Measurements from ENCODE around the gene SETX.

SETX gene

DNA sequence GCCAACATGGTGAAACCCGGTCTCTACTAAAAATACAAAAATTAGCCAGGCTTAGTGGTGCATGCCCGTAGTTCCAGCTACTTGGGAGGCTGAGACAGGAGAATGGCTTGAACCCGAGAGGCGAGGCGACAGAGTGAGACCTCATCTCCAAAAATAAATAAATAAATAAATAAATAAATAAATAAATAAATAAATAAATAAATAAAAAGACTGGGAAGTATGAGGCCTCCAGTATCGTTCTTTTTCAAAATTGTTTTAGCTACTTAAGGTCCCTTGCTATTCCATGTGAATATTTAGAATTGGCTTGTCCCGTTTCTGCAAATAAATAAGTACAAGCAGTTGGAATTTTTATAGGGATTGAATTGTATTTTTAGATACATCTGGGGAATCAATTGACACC is 3.0 kb upstream of the SETX start (continued):
- no peak for TF ChIP-seq ZC3H10 (CRISPR knock-in tag; IDR thresholded peaks at IDR 0.05)
- TF ChIP-seq ZNF565 (CRISPR knock-in tag; conservative IDR thresholded peaks at IDR 0.05; ENCODE audit: low read depth), result no peak
- no peak for TF ChIP-seq SNAI2 (CRISPR knock-in tag; IDR thresholded peaks at IDR 0.05)
- no peak for TF ChIP-seq ESRRG (CRISPR knock-in tag; IDR thresholded peaks at IDR 0.05)
- no peak for TF ChIP-seq CSDC2 (CRISPR knock-in tag; IDR thresholded peaks at IDR 0.05)
- TF ChIP-seq BACH2 (CRISPR knock-in tag; IDR thresholded peaks at IDR 0.05; ENCODE audit: borderline replicate concordance), result no peak
- TF ChIP-seq ARNTL (CRISPR knock-in tag; IDR thresholded peaks at IDR 0.05; ENCODE audit: borderline replicate concordance, low read depth), result no peak

DNA sequence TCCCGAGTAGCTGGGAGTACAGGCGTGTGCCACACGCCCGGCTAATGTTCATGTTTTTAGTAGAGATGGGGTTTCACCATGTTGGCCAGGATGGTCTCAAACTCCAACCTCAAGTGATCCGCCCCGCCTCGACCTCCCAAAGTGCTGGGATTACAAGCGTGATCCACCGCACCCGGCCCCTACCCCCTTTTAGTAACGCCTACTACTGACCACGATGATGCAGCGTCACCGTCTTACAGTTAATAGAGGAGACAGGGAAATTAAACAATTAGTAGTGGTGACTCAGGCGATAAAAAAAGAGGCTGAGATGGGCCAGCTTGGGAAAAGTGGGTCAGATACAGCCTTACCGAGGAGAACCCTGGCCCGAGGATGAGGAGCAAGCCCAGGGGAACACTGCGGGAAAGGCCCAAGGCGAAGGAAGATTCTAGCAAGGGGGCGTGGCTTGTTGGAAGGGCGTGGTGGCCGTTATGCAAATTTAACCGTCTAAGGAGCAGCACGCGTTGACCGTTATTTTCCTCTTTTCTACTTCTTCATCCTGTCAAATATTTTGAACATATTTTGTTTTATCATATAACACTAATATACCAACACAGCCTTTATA is 1.6 kb upstream of the SETX start:
- TF ChIP-seq ISL1 (CRISPR knock-in tag; IDR thresholded peaks at IDR 0.05) (no peak), RARB (CRISPR knock-in tag; IDR thresholded peaks at IDR 0.05) (no peak), ARNTL (CRISPR knock-in tag; IDR thresholded peaks at IDR 0.05; ENCODE audit: borderline replicate concordance, low read depth) (no peak), ZNF565 (CRISPR knock-in tag; conservative IDR thresholded peaks at IDR 0.05; ENCODE audit: low read depth) (no peak), GLIS3 (CRISPR knock-in tag; IDR thresholded peaks at IDR 0.05) (no peak), CSDC2 (CRISPR knock-in tag; IDR thresholded peaks at IDR 0.05) (no peak), OSR1 (CRISPR knock-in tag; IDR thresholded peaks at IDR 0.05) (no peak), ESRRG (CRISPR knock-in tag; IDR thresholded peaks at IDR 0.05) (no peak)
- TF ChIP-seq, protein P1, sequence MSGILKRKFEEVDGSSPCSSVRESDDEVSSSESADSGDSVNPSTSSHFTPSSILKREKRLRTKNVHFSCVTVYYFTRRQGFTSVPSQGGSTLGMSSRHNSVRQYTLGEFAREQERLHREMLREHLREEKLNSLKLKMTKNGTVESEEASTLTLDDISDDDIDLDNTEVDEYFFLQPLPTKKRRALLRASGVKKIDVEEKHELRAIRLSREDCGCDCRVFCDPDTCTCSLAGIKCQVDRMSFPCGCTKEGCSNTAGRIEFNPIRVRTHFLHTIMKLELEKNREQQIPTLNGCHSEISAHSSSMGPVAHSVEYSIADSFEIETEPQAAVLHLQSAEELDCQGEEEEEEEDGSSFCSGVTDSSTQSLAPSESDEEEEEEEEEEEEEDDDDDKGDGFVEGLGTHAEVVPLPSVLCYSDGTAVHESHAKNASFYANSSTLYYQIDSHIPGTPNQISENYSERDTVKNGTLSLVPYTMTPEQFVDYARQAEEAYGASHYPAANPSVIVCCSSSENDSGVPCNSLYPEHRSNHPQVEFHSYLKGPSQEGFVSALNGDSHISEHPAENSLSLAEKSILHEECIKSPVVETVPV (CRISPR knock-in tag; IDR thresholded peaks at IDR 0.05), result no peak
- ATAC-seq, result no peak

DNA sequence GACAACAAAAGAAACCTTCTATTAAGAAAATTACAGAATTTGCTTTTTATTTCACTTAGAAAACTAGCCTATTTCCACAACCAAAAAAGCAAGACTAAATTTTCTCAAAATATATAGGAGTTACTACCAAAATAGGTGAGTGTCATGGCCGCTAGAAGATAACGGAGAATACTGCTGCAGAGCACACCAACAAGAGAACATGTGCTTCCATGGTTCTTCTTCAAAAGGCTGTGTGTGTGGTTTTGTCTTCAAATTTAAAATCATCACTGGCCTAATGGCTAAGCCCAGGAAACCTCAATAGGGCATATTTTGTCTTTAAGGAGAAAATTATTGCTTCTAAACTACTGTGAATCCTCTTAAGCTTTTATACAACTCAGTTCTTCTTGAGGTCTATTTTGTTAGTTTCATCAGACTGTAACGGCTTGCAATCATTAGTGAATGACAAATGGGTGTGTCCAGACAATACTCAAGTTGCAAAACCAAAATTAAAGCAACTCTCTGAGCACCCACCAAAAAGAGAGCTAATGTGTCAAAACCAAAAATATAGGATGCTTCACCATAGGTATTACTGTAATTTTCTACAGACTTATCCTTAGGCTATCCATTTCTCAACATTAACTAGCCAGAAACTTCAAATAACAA is 3.3 kb downstream of the SETX start:
- TF ChIP-seq, protein P1 (CRISPR knock-in tag; IDR thresholded peaks at IDR 0.05), result no peak
- no peak for TF ChIP-seq PPARA (CRISPR knock-in tag; IDR thresholded peaks at IDR 0.05; ENCODE audit: borderline replicate concordance)
- TF ChIP-seq SNAI2 (CRISPR knock-in tag; IDR thresholded peaks at IDR 0.05), result no peak
- TF ChIP-seq CSDC2 (CRISPR knock-in tag; IDR thresholded peaks at IDR 0.05), result no peak
- TF ChIP-seq, protein P2, sequence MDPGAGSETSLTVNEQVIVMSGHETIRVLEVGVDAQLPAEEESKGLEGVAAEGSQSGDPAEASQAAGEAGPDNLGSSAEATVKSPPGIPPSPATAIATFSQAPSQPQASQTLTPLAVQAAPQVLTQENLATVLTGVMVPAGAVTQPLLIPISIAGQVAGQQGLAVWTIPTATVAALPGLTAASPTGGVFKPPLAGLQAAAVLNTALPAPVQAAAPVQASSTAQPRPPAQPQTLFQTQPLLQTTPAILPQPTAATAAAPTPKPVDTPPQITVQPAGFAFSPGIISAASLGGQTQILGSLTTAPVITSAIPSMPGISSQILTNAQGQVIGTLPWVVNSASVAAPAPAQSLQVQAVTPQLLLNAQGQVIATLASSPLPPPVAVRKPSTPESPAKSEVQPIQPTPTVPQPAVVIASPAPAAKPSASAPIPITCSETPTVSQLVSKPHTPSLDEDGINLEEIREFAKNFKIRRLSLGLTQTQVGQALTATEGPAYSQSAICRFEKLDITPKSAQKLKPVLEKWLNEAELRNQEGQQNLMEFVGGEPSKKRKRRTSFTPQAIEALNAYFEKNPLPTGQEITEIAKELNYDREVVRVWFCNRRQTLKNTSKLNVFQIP (CRISPR knock-in tag; IDR thresholded peaks at IDR 0.05; ENCODE audit: borderline replicate concordance, low read depth), result no peak
- no peak for TF ChIP-seq ZFP30 (CRISPR knock-in tag; IDR thresholded peaks at IDR 0.05)
- TF ChIP-seq ISL1 (CRISPR knock-in tag; IDR thresholded peaks at IDR 0.05), result no peak
- TF ChIP-seq ZNF565 (CRISPR knock-in tag; conservative IDR thresholded peaks at IDR 0.05; ENCODE audit: low read depth), result no peak
- TF ChIP-seq, protein P3, sequence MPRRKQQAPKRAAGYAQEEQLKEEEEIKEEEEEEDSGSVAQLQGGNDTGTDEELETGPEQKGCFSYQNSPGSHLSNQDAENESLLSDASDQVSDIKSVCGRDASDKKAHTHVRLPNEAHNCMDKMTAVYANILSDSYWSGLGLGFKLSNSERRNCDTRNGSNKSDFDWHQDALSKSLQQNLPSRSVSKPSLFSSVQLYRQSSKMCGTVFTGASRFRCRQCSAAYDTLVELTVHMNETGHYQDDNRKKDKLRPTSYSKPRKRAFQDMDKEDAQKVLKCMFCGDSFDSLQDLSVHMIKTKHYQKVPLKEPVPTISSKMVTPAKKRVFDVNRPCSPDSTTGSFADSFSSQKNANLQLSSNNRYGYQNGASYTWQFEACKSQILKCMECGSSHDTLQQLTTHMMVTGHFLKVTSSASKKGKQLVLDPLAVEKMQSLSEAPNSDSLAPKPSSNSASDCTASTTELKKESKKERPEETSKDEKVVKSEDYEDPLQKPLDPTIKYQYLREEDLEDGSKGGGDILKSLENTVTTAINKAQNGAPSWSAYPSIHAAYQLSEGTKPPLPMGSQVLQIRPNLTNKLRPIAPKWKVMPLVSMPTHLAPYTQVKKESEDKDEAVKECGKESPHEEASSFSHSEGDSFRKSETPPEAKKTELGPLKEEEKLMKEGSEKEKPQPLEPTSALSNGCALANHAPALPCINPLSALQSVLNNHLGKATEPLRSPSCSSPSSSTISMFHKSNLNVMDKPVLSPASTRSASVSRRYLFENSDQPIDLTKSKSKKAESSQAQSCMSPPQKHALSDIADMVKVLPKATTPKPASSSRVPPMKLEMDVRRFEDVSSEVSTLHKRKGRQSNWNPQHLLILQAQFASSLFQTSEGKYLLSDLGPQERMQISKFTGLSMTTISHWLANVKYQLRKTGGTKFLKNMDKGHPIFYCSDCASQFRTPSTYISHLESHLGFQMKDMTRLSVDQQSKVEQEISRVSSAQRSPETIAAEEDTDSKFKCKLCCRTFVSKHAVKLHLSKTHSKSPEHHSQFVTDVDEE (CRISPR knock-in tag; IDR thresholded peaks at IDR 0.05), result no peak
- no peak for ATAC-seq

DNA sequence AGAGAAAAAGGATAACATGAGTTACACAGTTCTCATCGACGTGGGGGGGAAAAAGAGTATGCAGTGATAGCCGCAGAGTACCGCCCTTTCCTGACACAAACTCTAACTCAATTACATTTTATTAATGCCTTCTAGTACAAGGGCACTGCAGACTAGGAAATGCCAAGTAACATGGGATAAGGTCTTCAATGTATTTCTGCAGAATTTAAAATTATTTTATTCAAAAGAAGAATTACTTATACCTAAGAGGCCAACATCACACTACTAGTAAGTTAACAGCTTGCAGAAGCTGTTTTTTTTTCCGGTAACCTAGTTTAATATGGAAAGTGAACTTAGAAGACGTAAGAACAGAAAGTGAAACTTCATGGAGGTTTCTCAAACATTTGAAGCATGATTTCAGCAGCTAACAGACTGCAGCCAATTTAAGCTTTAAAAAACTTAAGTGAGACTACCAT is 3.9 kb downstream of the SETX start:
- ATAC-seq, result no peak
- TF ChIP-seq PPARA (CRISPR knock-in tag; IDR thresholded peaks at IDR 0.05; ENCODE audit: borderline replicate concordance) (no peak), CSDC2 (CRISPR knock-in tag; IDR thresholded peaks at IDR 0.05) (no peak), ISL1 (CRISPR knock-in tag; IDR thresholded peaks at IDR 0.05) (no peak), ZFP3 (CRISPR knock-in tag; IDR thresholded peaks at IDR 0.05) (no peak), ZNF70 (CRISPR knock-in tag; IDR thresholded peaks at IDR 0.05) (no peak), ZNF565 (CRISPR knock-in tag; conservative IDR thresholded peaks at IDR 0.05; ENCODE audit: low read depth) (no peak)
- TF ChIP-seq, protein P1 (CRISPR knock-in tag; IDR thresholded peaks at IDR 0.05), result no peak
- TF ChIP-seq, protein P3 (CRISPR knock-in tag; IDR thresholded peaks at IDR 0.05), result no peak
- TF ChIP-seq, protein P2 (CRISPR knock-in tag; IDR thresholded peaks at IDR 0.05; ENCODE audit: borderline replicate concordance, low read depth), result no peak
